SH-SY5Y (cell line): ENCODE measurements around the gene NRIP3.

ENCODE experiments used
- GATA2 ChIP-seq: IDR thresholded peaks from 2 replicates; pipeline ENCODE4 v1.6.1; 2011; ENCODE audit warnings: mild to moderate bottlenecking, low read depth, low read length
- GATA3 ChIP-seq: IDR thresholded peaks from 2 replicates; pipeline ENCODE4 v1.6.1; 2011; ENCODE audit warnings: low read depth, mild to moderate bottlenecking, low read length, moderate library complexity

DNA sequence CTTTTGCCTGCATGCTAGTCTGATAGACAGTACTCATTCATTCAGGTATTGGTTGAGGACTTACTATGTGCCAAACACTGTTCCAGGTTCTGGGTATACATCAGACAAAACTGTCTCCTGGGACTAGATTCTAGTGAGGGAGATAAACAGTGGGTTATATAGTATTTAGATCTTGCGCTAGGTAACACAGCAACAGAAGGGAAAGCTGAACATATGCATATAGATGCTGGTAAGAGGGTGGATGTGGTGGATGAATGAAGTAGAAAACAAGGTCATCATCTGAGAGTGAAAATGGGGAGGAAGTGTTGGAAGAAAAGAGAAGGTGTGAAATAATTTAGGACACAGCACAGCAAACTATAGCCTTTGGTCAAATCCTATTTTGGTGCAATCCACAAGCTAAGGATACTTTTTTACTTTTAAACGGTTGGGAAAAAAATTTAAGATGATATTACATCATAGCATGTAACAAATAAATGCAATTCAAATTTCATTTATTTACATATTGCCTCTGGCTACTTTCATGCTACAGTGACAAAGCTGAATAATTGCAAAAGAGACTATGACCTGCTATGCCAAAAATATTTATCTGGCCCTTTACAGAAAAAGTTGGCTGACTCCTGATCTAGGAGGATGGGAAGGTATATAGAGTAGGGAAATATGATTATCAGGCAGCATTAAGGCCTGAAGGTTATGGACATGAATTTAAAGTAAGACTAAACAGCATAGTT lies 32.4 kb downstream of the NRIP3 start:
- TF ChIP-seq GATA2 (no peak), GATA3 (no peak)
